Dendritic cell treated with granulocyte-macrophage colony-stimulating factor and Interleukin-4, amounts not matched to agents 40 ng/mL and 50 ng/mL, for 4 days (primary cell): ENCODE results near the gene RPP14.
"Not testable (repeated sequence)": the region's sequence is repeated elsewhere in the genome, so short reads cannot be mapped to it uniquely, and the experiment has no call there.

Experiments
- H3K27ac Mint-ChIP-seq: one replicate; pipeline ENCODE4 v1.8.0; 2022; ENCODE audit warnings: mild to moderate bottlenecking, mixed read lengths
- H3K27me3 Mint-ChIP-seq: one replicate; pipeline ENCODE4 v1.8.0; 2022; ENCODE audit warnings: mild to moderate bottlenecking, mixed read lengths
- H3K36me3 Mint-ChIP-seq: one replicate; pipeline ENCODE4 v1.8.0; 2022; ENCODE audit warnings: low read depth, mixed read lengths
- H3K4me1 Mint-ChIP-seq: one replicate; pipeline ENCODE4 v1.8.0; 2022; ENCODE audit warnings: low read depth, mixed read lengths
- H3K4me3 Mint-ChIP-seq: one replicate; pipeline ENCODE4 v1.8.0; 2022; ENCODE audit warnings: mild to moderate bottlenecking, moderate library complexity, mixed read lengths
- H3K9me3 Mint-ChIP-seq: one replicate; pipeline ENCODE4 v1.8.0; 2022; ENCODE audit warnings: mixed read lengths
- intact Hi-C: fragments of 100-400 bp; cut with micrococcal nuclease; formaldehyde crosslinking; loops from one replicate; pipeline ENCODE4 v1.15.0; 2022

The RPP14 gene

DNA sequence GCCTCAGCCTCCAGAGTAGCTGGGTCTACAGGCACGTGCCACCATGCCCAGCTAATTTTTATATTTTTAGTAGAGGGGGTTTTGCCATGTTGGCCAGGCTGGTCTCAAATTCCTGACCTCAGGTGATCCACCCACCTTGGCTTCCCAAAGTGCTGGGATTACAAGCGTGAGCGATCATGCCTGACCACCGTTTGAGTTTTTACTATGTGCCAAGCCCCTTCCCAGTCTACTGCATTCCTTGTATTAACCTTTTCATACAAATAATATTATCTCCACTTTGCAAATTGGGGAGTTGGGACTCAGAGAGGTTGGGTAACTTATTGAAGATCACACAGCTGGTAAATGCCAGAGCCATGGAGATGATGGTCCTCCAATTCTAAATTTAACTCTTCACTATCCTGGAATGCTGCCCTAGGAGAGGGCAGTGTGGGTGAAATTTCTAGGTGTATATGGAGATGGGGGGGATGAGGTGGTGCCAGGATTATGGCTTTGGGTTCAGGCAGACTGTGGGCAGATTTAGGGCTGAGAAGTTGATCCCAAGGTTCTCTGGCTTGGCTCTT, 25.6 kb downstream of the RPP14 start:
- Mint-ChIP-seq H3K27me3 (no peaks in the 10 kb centered on the region), H3K4me3 (peak overlapping the region; percentile 95), H3K9me3 (no peaks in the 10 kb centered on the region), H3K36me3 (peaks cover 19% of the 10 kb centered on the region), H3K4me1 (peaks cover 32% of the 10 kb centered on the region), H3K27ac (peak overlapping the region; percentile 91)
- intact Hi-C loops = loop anchor here (2.0 to 5.0 kb wide), 2 partner anchors 41 to 161 kb away; partner anchors contain the start of gene KCTD6

DNA sequence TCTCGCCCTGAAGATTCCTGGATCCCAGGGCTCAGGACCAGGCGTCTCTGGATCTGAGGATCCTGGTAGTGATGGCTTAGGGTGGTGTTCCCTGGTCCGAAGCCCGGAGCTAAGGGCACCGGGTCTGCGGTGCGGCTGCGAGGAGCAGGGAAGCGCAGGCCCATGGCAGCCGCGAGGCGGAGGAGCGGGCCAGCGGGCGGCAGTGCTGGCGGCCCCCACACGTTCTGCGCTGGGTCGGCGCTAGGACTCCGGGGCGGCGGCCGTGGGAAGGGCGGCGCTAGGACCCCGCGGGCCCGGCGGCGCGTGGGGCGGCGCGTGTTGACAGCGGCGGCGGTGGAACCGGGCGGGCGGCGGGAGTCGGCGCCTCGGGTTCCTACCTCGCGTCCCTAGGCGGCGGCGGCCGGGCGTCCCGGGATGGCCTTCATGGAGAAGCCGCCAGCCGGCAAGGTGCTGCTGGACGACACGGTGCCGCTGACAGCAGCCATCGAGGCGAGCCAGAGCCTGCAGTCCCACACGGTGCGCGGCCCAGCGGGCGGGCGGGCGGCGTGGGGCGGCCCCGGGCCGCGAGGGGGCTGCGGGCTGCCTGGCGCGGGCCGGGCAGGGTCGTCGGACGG, 26.6 kb downstream of the RPP14 start, which contains the start of gene PXK:
Gene PXK (plus strand): TSS at position 318 of the 614 bp plus-strand sequence. CDS start 97 bp downstream, at position 415.
- H3K9me3 Mint-ChIP-seq = no peaks in the 10 kb centered on the region
- intact Hi-C loops = loop anchor here (2.0 to 5.0 kb wide), 2 partner anchors 40 to 160 kb away; partner anchors contain the start of gene KCTD6
- peak within 1 kb of the TSS; percentile 91 for H3K27ac Mint-ChIP-seq
- H3K4me3 Mint-ChIP-seq = peak within 1 kb of the TSS; percentile 95
- H3K36me3 Mint-ChIP-seq = peaks cover 19% of the 10 kb centered on the region
- H3K27me3 Mint-ChIP-seq = no peaks in the 10 kb centered on the region
- peaks cover 39% of the 10 kb centered on the region for H3K4me1 Mint-ChIP-seq

DNA sequence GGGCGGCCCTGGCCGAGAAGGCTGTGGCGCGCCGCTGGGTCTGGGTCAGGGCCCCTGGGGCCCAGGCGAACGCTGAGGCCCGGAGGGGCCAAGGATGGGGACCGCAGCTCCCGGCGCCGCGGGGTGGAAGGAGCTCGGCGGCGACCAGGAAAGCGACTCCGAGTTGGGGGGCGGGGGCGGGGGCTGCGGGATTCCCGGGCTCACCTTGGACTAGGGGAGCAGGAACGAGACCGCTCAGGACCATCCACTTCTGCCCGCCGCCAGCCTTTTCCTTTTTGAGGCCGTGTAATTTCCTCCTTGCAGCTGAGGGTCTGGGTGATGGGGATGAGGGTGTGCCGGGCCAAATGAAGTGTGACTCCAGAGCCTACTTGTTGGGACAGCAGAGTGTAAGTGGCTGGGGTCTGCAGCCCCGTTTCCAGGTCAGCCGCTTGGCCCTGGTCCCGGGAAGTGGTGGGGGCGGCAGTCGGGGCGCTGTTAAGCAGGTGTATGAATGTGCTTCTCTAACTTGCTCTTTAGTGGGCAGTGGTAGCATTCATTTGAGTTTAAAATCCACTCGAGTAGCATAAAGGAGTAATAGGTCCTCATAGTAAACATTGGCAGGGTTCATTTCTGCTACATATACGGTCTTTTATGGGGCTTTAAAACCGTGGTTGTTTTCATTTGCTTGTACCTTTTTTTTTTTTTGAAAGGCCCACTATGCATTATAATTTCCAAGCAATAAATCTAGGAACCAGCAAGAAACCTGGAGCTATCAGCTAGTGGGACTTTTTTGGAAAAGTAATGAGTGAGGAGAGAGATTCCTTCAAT, 27.4 kb downstream of the RPP14 start:
- Mint-ChIP-seq H3K4me3 (peak overlapping the region; percentile 95), H3K36me3 (peaks cover 19% of the 10 kb centered on the region), H3K27ac (peak overlapping the region; percentile 91), H3K4me1 (peaks cover 41% of the 10 kb centered on the region), H3K9me3 (no peaks in the 10 kb centered on the region), H3K27me3 (no peaks in the 10 kb centered on the region)
- intact Hi-C loops = loop anchor here (2.0 to 5.0 kb wide), 3 partner anchors 17 to 159 kb away; partner anchors contain the start of gene KCTD6

DNA sequence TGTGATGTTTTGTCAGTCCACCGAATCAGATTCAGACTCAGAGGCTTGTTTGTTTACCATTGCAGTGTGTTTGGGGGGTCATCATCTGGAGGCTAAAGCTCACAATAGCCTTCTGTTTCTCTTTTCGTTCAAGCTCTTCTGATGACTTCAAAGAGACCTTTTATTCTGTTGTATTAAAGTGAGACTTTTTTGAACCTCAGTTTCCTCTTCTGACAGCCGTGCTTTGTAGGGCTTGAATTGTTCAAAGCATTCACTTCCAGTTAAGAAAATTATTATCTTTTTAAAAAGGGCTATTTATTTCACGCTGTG, 27.9 kb downstream of the RPP14 start:
- H3K27ac Mint-ChIP-seq = peak overlapping the region; percentile 91

DNA sequence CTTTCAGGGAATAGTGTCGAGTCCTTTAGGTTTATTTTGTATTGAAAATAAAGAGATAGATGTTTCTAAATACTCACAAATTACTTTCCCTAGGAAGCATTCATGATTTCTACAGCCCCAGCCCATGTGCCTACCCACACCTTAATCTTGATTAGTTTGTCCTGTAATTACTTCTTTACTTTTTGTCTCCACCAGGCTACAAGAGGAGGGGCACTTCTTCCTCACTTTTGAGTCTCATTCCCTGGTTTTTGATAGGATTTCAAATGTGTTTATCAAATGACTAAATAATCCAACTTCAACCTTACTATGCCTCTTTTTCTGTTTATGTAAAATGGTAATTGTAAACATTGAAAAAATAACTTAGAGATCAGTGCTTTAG, 28.4 kb downstream of the RPP14 start:
- H3K27ac Mint-ChIP-seq = peak overlapping the region; percentile 91
- H3K27me3 Mint-ChIP-seq = no peaks in the 10 kb centered on the region
- H3K4me1 Mint-ChIP-seq = peaks cover 48% of the 10 kb centered on the region
- no peaks in the 10 kb centered on the region for H3K9me3 Mint-ChIP-seq
- intact Hi-C loops = loop anchor here (2.0 to 5.0 kb wide), 2 partner anchors 16 to 38 kb away; no protein-coding TSS in a partner anchor
- peaks cover 29% of the 10 kb centered on the region for H3K36me3 Mint-ChIP-seq
- H3K4me3 Mint-ChIP-seq = peak overlapping the region; percentile 95

More for the DNA sequence above, 27.9 kb downstream of the RPP14 start:
- H3K4me1 Mint-ChIP-seq = peaks cover 46% of the 10 kb centered on the region
- no peaks in the 10 kb centered on the region for H3K9me3 Mint-ChIP-seq
- H3K4me3 Mint-ChIP-seq = peak overlapping the region; percentile 95
- H3K36me3 Mint-ChIP-seq = peaks cover 25% of the 10 kb centered on the region
- intact Hi-C loops = loop anchor here (2.0 to 5.0 kb wide), 2 partner anchors 17 to 38 kb away; no protein-coding TSS in a partner anchor
- H3K27me3 Mint-ChIP-seq = no peaks in the 10 kb centered on the region

DNA sequence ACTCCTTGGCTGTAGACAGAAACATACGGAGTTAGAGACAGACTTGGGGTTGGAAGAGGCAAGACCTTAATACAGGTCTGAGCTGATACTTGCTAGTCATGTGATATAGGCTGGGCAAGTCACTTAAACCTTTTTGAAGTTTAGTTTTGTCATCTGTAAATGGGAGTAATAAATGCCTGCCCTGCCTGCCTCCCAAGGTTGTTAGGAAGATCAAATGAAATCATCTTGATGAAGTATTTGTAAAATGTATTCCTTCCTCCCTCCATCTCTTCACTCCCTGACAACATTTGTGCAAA, 29.6 kb downstream of the RPP14 start:
- intact Hi-C loops = loop anchor here (2.0 kb wide), 1 partner anchor 15 kb away; no protein-coding TSS in a partner anchor
- no peaks in the 10 kb centered on the region for H3K27me3 Mint-ChIP-seq
- H3K27ac Mint-ChIP-seq = peak overlapping the region; percentile 91
- H3K4me3 Mint-ChIP-seq = peak overlapping the region; percentile 95
- peaks cover 38% of the 10 kb centered on the region for H3K36me3 Mint-ChIP-seq
- H3K4me1 Mint-ChIP-seq = peaks cover 49% of the 10 kb centered on the region
- no peaks in the 10 kb centered on the region for H3K9me3 Mint-ChIP-seq

GRCh38 chr3:58336135-58336882, 30.3 kb downstream of the RPP14 start:
- peaks cover 56% of the 10 kb centered on the region for H3K4me1 Mint-ChIP-seq
- H3K9me3 Mint-ChIP-seq = no peaks in the 10 kb centered on the region
- intact Hi-C loops = no loop called here
- H3K27ac Mint-ChIP-seq = peak overlapping the region; percentile 91
- peak overlapping the region; percentile 58 for H3K4me3 Mint-ChIP-seq
- peaks cover 45% of the 10 kb centered on the region for H3K36me3 Mint-ChIP-seq
- no peaks in the 10 kb centered on the region for H3K27me3 Mint-ChIP-seq

DNA sequence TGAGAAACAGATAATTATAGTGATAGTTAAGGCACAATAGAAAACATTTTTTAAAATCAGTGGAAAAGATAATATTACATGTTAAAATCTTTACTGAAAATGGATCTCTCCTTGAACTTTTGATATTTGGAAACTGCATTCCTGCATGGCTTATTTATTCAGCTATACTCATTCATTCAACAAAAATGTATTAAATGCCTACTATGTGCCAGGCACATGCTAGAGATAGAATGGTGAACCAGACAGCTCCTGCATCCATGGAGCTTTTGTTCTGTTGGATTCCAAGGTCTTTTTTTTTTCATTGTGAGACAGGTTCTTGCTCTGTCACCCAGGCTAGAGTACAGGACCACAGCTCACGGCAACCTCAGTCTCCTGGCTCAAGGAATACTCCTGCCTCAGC, 31.1 kb downstream of the RPP14 start:
- Mint-ChIP-seq H3K27me3 (no peaks in the 10 kb centered on the region), H3K27ac (peak overlapping the region; percentile 22), H3K4me3 (no peak overlapping the region), H3K4me1 (peaks cover 50% of the 10 kb centered on the region), H3K36me3 (peaks cover 54% of the 10 kb centered on the region), H3K9me3 (no peaks in the 10 kb centered on the region)
- intact Hi-C loops = no loop called here

GRCh38 chr3:58339146-58339545, 33.1 kb downstream of the RPP14 start:
- Mint-ChIP-seq H3K36me3 (peaks cover 63% of the 10 kb centered on the region), H3K4me1 (peaks cover 59% of the 10 kb centered on the region)
- intact Hi-C loops = not testable (repeated sequence)

GRCh38 chr3:58340594-58341244, 34.7 kb downstream of the RPP14 start:
- Mint-ChIP-seq H3K36me3 (peaks cover 68% of the 10 kb centered on the region), H3K27me3 (no peaks in the 10 kb centered on the region), H3K4me1 (peaks cover 55% of the 10 kb centered on the region), H3K4me3 (no peak overlapping the region), H3K27ac (no peak overlapping the region), H3K9me3 (no peaks in the 10 kb centered on the region)
- intact Hi-C loops = no loop called here

More at GRCh38 chr3:58339146-58339545, 33.1 kb downstream of the RPP14 start:
- H3K4me3 Mint-ChIP-seq, H3K27me3 Mint-ChIP-seq, H3K27ac Mint-ChIP-seq, H3K9me3 Mint-ChIP-seq: not testable (repeated sequence)

DNA sequence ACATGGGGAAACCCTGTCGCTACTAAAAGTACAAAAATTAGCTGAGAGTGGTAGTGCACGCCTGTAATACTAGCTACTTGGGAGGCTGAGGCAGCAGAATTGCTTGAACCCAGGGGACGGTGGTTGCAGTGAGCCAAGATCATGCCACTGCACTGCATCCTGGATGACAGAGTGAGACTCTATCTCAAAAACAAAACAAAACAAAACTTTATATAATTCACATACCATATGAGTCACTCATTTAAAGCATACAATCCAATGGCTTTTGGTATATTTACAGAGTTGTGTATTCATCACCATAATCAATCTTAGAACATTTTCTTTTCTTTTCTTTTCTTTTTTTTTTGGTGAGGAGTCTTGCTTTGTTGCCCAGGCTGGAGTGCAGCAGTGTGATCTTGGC, 35.3 kb downstream of the RPP14 start:
- peaks cover 55% of the 10 kb centered on the region for H3K4me1 Mint-ChIP-seq
- H3K36me3 Mint-ChIP-seq = peaks cover 68% of the 10 kb centered on the region
- no peaks in the 10 kb centered on the region for H3K27me3 Mint-ChIP-seq
- H3K27ac Mint-ChIP-seq = no peak overlapping the region
- intact Hi-C loops = no loop called here
- H3K4me3 Mint-ChIP-seq = no peak overlapping the region
- no peaks in the 10 kb centered on the region for H3K9me3 Mint-ChIP-seq

GRCh38 chr3:58342676-58343075, 36.6 kb downstream of the RPP14 start:
- H3K9me3 Mint-ChIP-seq = no peaks in the 10 kb centered on the region
- no peak overlapping the region for H3K4me3 Mint-ChIP-seq
- peaks cover 69% of the 10 kb centered on the region for H3K36me3 Mint-ChIP-seq
- no peak overlapping the region for H3K27ac Mint-ChIP-seq
- intact Hi-C loops = no loop called here
- peaks cover 47% of the 10 kb centered on the region for H3K4me1 Mint-ChIP-seq
- no peaks in the 10 kb centered on the region for H3K27me3 Mint-ChIP-seq

GRCh38 chr3:58345457-58345856, 39.4 kb downstream of the RPP14 start:
- Mint-ChIP-seq H3K4me1 (peaks cover 59% of the 10 kb centered on the region), H3K4me3 (no peak overlapping the region), H3K27ac (no peak overlapping the region), H3K36me3 (peaks cover 62% of the 10 kb centered on the region), H3K27me3 (no peaks in the 10 kb centered on the region), H3K9me3 (no peaks in the 10 kb centered on the region)
- intact Hi-C loops = no loop called here
